H1 (cell line): Measurements from ENCODE around the gene WDR33. TPM values are rescaled to one million over a fixed set of nuclear protein-coding genes. Genes with fewer than 3 reads are reported as not detected.

ENCODE experiments used
- SAP30 ChIP-seq: fragments of 300-600 bp; sonication (generic); IDR thresholded peaks from 2 replicates; pipeline ENCODE4 v1.7.1; 2012; ENCODE audit warnings: low read length, moderate library complexity, mild to moderate bottlenecking, inconsistent platforms; ENCODE audit not compliant: insufficient read depth, insufficient replicate concordance
- polyA plus RNA-seq, 7 experiments: library from polyadenylated mRNA; depleted of rRNA in 3 of 7; stranded (reverse) in 5 of 7; unstranded in 2 of 7; fragments of >200 nt in 5 of 7; fragments of 200-250 nt in 2 of 7; gene quantifications; 1 replicate in 5 of 7; 2 replicates in 1 of 7; 4 replicates in 1 of 7; pipeline versions ENCODE4 v1.2.1 to v1.2.3, GENCODE V29; 2011 to 2013; ENCODE audit warnings: missing spikeins in 2 of 7, mixed read lengths in 2 of 7
- total RNA-seq: library from RNA; stranded (reverse); fragmentation: NEBNext Ultra II Directional; extraction: Animal tissue kit (Norgen Biotek cat#: 25700); gene quantifications from 2 replicates; pipeline ENCODE4 v1.2.1, GENCODE V29; 2021

The WDR33 gene
- total and polyA plus RNA-seq, 2 of the 8 experiments (the other 6 are each of a cell fraction or from before 2014, with no cell fraction given): 18.1 to 82.7 TPM

DNA sequence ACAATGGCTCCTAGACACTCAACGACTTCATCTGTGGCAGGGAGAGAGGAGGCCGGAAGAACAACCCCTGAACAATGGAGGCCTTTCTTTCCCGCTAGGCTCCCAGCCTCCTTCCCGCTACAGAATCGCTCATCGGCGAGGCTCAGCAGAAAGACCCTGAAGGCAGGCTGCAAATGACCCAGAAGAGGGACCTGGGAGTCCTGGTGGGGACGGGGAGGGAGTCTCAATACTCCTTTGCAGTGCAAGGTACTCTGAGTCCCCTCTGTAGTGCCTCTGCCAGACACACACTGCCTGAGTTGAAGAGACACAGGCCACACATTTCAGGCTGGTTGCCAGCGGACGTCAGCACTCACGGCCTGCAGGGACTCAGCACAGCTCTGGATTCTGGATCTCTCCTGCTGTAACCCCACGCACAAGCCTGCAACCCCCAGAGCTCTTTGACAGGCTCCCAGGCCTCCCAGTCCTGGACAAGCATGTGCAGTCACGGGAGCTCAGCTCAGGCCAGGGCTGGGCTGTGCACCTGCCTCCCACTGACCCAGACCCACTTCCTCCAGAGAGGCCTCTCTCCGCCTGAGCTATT is 158.9 kb downstream of the WDR33 start (continued):
- no peak for TF ChIP-seq SAP30
